ENCODE data around the gene FNBP1.

The FNBP1 gene

GRCh38 chr9:129910628-129911567, 132.1 kb downstream of the FNBP1 start:
- no peak overlapping the region for H3K27ac Mint-ChIP-seq
- H3K4me3 Mint-ChIP-seq = no peak overlapping the region
- no peaks in the 10 kb centered on the region for H3K9me3 Mint-ChIP-seq
- DNase-seq = no peak
- H3K27me3 Mint-ChIP-seq = no peaks in the 10 kb centered on the region
- peaks cover 10% of the 10 kb centered on the region for H3K4me1 Mint-ChIP-seq
- CTCF ChIA-PET = interaction anchor here (0.6 to 1.1 kb wide), 2 partner anchors 96 to 98 kb away, joined by 3 to 5 read pairs; no protein-coding TSS in a partner anchor
- peaks cover 46% of the 10 kb centered on the region for H3K36me3 Mint-ChIP-seq

- Mint-ChIP-seq H3K4me1 (peaks cover 12% of the 10 kb centered on the region), H3K9me3 (no peaks in the 10 kb centered on the region), H3K27me3 (no peaks in the 10 kb centered on the region), H3K27ac (peak overlapping the region; percentile 64), H3K4me3 (no peak overlapping the region), H3K36me3 (peaks cover 50% of the 10 kb centered on the region)
- CTCF ChIA-PET = interaction anchor here (0.6 to 0.7 kb wide), 2 partner anchors 14 to 99 kb away, joined by 4 to 5 read pairs; no protein-coding TSS in a partner anchor
- DNase-seq = no peak
These were observed 133.1 kb downstream of the FNBP1 start for GRCh38 chr9:129909851-129910250.

- Mint-ChIP-seq H3K27ac (peak overlapping the region; percentile 55), H3K4me3 (no peak overlapping the region), H3K4me1 (peaks cover 14% of the 10 kb centered on the region), H3K9me3 (no peaks in the 10 kb centered on the region), H3K36me3 (peaks cover 57% of the 10 kb centered on the region), H3K27me3 (no peaks in the 10 kb centered on the region)
- CTCF ChIA-PET = no interaction called here
- DNase-seq = no peak
These were observed 134.1 kb downstream of the FNBP1 start for GRCh38 chr9:129908906-129909305.

- no peaks in the 10 kb centered on the region for H3K27me3 Mint-ChIP-seq
- no peak for DNase-seq
- no peak overlapping the region for H3K27ac Mint-ChIP-seq
- CTCF ChIA-PET = interaction anchor here (1.4 kb wide), 1 partner anchor 9 kb away, joined by 3 read pairs; no protein-coding TSS in a partner anchor
- H3K36me3 Mint-ChIP-seq = peaks cover 65% of the 10 kb centered on the region
- no peak overlapping the region for H3K4me3 Mint-ChIP-seq
- H3K9me3 Mint-ChIP-seq = no peaks in the 10 kb centered on the region
- H3K4me1 Mint-ChIP-seq = peaks cover 24% of the 10 kb centered on the region
These were observed 135.8 kb downstream of the FNBP1 start for GRCh38 chr9:129907201-129907600.

GRCh38 chr9:129906298-129906697, 136.7 kb downstream of the FNBP1 start:
- Mint-ChIP-seq H3K4me3 (no peak overlapping the region), H3K9me3 (no peaks in the 10 kb centered on the region), H3K27ac (peak overlapping the region; percentile 42), H3K27me3 (no peaks in the 10 kb centered on the region), H3K4me1 (peaks cover 30% of the 10 kb centered on the region), H3K36me3 (peaks cover 72% of the 10 kb centered on the region)
- no peak for DNase-seq
- CTCF ChIA-PET = interaction anchor here (0.5 to 1.4 kb wide), 3 partner anchors 10 to 603 kb away, joined by 3 read pairs; no protein-coding TSS in a partner anchor

- no peak overlapping the region for H3K4me3 Mint-ChIP-seq
- peaks cover 30% of the 10 kb centered on the region for H3K4me1 Mint-ChIP-seq
- DNase-seq = no peak
- no peaks in the 10 kb centered on the region for H3K27me3 Mint-ChIP-seq
- CTCF ChIA-PET = interaction anchor here (1.0 kb wide), 1 partner anchor 10 kb away, joined by 3 read pairs; no protein-coding TSS in a partner anchor
- H3K9me3 Mint-ChIP-seq = no peaks in the 10 kb centered on the region
- H3K27ac Mint-ChIP-seq = peak overlapping the region; percentile 24
- H3K36me3 Mint-ChIP-seq = peaks cover 74% of the 10 kb centered on the region
These were observed 138.3 kb downstream of the FNBP1 start for GRCh38 chr9:129904734-129905133.

GRCh38 chr9:129902740-129903134, 140.3 kb downstream of the FNBP1 start:
- Mint-ChIP-seq H3K9me3 (no peaks in the 10 kb centered on the region), H3K36me3 (peaks cover 78% of the 10 kb centered on the region), H3K4me1 (peaks cover 43% of the 10 kb centered on the region), H3K27ac (no peak overlapping the region), H3K27me3 (no peaks in the 10 kb centered on the region), H3K4me3 (no peak overlapping the region)
- CTCF ChIA-PET = no interaction called here
- DNase-seq = no peak

GRCh38 chr9:129901993-129902739, 140.8 kb downstream of the FNBP1 start:
- CTCF ChIA-PET = interaction anchor here (0.7 to 1.6 kb wide), 3 partner anchors 11 to 164 kb away, joined by 3 to 5 read pairs (median 3); no protein-coding TSS in a partner anchor
- peak overlapping the region; percentile 13 for H3K27ac Mint-ChIP-seq
- DNase-seq = no peak
- H3K4me3 Mint-ChIP-seq = no peak overlapping the region
- no peaks in the 10 kb centered on the region for H3K9me3 Mint-ChIP-seq
- H3K27me3 Mint-ChIP-seq = no peaks in the 10 kb centered on the region
- peaks cover 78% of the 10 kb centered on the region for H3K36me3 Mint-ChIP-seq
- peaks cover 47% of the 10 kb centered on the region for H3K4me1 Mint-ChIP-seq

- no peaks in the 10 kb centered on the region for H3K9me3 Mint-ChIP-seq
- H3K4me1 Mint-ChIP-seq = peaks cover 61% of the 10 kb centered on the region
- peaks cover 81% of the 10 kb centered on the region for H3K36me3 Mint-ChIP-seq
- DNase-seq = no peak
- H3K27ac Mint-ChIP-seq = peak overlapping the region; percentile 19
- H3K27me3 Mint-ChIP-seq = no peaks in the 10 kb centered on the region
- no peak overlapping the region for H3K4me3 Mint-ChIP-seq
- CTCF ChIA-PET = no interaction called here
These were observed 142.5 kb downstream of the FNBP1 start for GRCh38 chr9:129900263-129901027.

GRCh38 chr9:129899620-129900019, 143.4 kb downstream of the FNBP1 start:
- CTCF ChIA-PET = no interaction called here

GRCh38 chr9:129898185-129898584, 144.8 kb downstream of the FNBP1 start:
- Mint-ChIP-seq H3K27ac (no peak overlapping the region), H3K27me3 (no peaks in the 10 kb centered on the region), H3K36me3 (peaks cover 79% of the 10 kb centered on the region), H3K4me1 (peaks cover 75% of the 10 kb centered on the region), H3K4me3 (no peak overlapping the region), H3K9me3 (no peaks in the 10 kb centered on the region)
- no peak for DNase-seq
- CTCF ChIA-PET = no interaction called here

More at GRCh38 chr9:129899620-129900019, 143.4 kb downstream of the FNBP1 start:
- H3K4me3 Mint-ChIP-seq = no peak overlapping the region
- DNase-seq = no peak
- H3K9me3 Mint-ChIP-seq = no peaks in the 10 kb centered on the region
- H3K27me3 Mint-ChIP-seq = no peaks in the 10 kb centered on the region
- H3K4me1 Mint-ChIP-seq = peaks cover 67% of the 10 kb centered on the region
- H3K27ac Mint-ChIP-seq = peak overlapping the region; percentile 21
- peaks cover 83% of the 10 kb centered on the region for H3K36me3 Mint-ChIP-seq

GRCh38 chr9:129897263-129897662, 145.7 kb downstream of the FNBP1 start:
- no peak for DNase-seq
- Mint-ChIP-seq H3K4me1 (peaks cover 75% of the 10 kb centered on the region), H3K4me3 (no peak overlapping the region), H3K27me3 (no peaks in the 10 kb centered on the region), H3K36me3 (peaks cover 76% of the 10 kb centered on the region), H3K27ac (peak overlapping the region; percentile 99), H3K9me3 (no peaks in the 10 kb centered on the region)
- CTCF ChIA-PET = interaction anchor here (1.0 kb wide), 1 partner anchor 211 kb away, joined by 3 read pairs; no protein-coding TSS in a partner anchor

GRCh38 chr9:129895376-129896268, 147.4 kb downstream of the FNBP1 start:
- Mint-ChIP-seq H3K36me3 (peaks cover 78% of the 10 kb centered on the region), H3K4me3 (peak overlapping the region; percentile 22), H3K4me1 (peaks cover 86% of the 10 kb centered on the region), H3K27ac (peak overlapping the region; percentile 99), H3K9me3 (no peaks in the 10 kb centered on the region), H3K27me3 (no peaks in the 10 kb centered on the region)
- peak; percentile 50 for DNase-seq
- CTCF ChIA-PET = interaction anchor here (1.9 kb wide), 1 partner anchor 11 kb away, joined by 6 read pairs; no protein-coding TSS in a partner anchor

Data from activated naive CD4-positive, alpha-beta T cell treated with anti-CD3 and anti-CD28 coated beads, Interleukin-2, amount 10 ng/mL, durations not matched to agents 7 days and 5 days (primary cell).